ENCODE results near the gene NCK2. TPM values are rescaled to one million over a fixed set of nuclear protein-coding genes. Genes with fewer than 3 reads are reported as not detected.
A peak's percentile ranks its signal among the peaks of the same experiment; 100 is the strongest.

NCK2 gene
- total and polyA plus RNA-seq, 2 experiments from 2014 or later = 55.0 to 65.9 TPM

DNA sequence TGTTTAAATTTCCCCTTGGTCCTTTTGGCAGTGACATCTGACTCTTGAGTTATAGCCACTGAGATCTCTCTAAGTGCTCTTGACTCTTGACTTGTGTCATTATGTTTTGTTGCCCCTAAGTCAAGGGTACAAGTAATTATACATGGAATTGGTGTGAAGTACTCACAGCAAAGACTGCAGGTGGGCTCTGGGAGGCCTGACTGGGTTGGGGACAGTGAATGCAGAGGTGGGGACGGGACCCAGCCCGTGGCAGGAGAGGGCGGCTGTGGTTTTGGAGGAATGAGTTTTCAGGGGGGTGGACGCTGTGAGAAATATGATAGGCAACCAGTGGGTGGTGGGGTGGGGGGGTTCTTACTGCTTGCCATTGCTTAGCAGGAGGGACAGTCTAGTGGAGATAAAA is 97.8 kb downstream of the NCK2 start:
- DNase-seq (ENCODE audit: low read depth in 1 of 2, low spot score in 1 of 2) = peak in 1 of 2 donors; percentile 16

DNA sequence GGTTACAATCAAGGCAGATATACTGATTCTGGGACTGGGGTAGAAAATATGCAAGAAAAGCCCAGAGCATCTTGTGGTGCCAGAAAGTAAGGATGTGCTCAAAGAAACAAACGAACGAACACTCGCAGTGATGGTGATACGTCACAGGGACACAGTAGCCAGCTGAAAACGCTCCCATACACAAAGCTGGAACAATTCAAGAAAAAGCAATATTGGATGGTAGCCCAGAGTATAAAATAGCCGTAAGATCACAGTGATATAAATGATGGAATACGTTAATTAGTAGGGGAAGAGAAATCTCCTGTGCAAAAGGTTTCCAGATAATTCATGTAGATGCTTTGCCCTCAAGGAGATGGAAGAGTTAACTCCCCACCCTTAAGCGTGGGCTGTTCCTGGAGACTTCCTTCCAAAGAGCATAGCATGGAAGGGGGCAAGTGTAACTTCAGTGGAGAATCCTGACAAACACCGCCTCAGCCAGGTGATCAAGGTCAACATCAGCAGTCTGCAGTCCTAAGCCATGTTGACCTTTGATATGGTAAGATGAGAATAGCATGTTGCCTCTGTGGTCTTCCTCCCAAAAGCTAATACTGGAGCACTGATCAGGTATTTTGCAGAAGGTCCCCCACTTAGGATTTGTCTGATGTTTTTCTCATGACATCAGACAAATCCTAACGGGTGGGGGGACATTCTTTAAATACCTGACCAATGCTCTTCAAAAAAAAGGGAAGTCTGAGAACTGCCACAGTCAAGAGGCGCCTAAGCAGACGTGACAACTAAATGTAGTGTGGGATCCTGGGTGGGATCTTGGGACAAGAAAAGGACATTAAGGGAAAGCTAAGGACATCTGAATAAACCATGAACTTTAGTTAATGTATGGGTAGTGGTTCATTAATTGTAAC is 99.0 kb downstream of the NCK2 start:
- no peaks in the 10 kb centered on the region for H3K36me3 ChIP-seq
- no peak for DNase-seq (ENCODE audit: low read depth in 1 of 2, low spot score in 1 of 2)
- H3K27ac ChIP-seq = no peak overlapping the region
- TF ChIP-seq, protein P1, sequence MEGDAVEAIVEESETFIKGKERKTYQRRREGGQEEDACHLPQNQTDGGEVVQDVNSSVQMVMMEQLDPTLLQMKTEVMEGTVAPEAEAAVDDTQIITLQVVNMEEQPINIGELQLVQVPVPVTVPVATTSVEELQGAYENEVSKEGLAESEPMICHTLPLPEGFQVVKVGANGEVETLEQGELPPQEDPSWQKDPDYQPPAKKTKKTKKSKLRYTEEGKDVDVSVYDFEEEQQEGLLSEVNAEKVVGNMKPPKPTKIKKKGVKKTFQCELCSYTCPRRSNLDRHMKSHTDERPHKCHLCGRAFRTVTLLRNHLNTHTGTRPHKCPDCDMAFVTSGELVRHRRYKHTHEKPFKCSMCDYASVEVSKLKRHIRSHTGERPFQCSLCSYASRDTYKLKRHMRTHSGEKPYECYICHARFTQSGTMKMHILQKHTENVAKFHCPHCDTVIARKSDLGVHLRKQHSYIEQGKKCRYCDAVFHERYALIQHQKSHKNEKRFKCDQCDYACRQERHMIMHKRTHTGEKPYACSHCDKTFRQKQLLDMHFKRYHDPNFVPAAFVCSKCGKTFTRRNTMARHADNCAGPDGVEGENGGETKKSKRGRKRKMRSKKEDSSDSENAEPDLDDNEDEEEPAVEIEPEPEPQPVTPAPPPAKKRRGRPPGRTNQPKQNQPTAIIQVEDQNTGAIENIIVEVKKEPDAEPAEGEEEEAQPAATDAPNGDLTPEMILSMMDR (IDR thresholded peaks at IDR 0.05; ENCODE audit: low read depth, low read length) = no peak
- H3K4me1 ChIP-seq (ENCODE audit: low read depth) = no peaks in the 10 kb centered on the region
- no peak overlapping the region for H3K4me3 ChIP-seq
- no peaks in the 10 kb centered on the region for H3K27me3 ChIP-seq
- H3K9me3 ChIP-seq (ENCODE audit: low read depth) = no peaks in the 10 kb centered on the region

More for the DNA sequence above, 97.8 kb downstream of the NCK2 start:
- H3K27me3 ChIP-seq = no peaks in the 10 kb centered on the region
- H3K27ac ChIP-seq = no peak overlapping the region
- TF ChIP-seq, protein P1 (IDR thresholded peaks at IDR 0.05; ENCODE audit: low read depth, low read length) = no peak
- H3K36me3 ChIP-seq = no peaks in the 10 kb centered on the region
- H3K4me1 ChIP-seq (ENCODE audit: low read depth) = no peaks in the 10 kb centered on the region
- H3K9me3 ChIP-seq (ENCODE audit: low read depth) = no peaks in the 10 kb centered on the region
- no peak overlapping the region for H3K4me3 ChIP-seq

DNA sequence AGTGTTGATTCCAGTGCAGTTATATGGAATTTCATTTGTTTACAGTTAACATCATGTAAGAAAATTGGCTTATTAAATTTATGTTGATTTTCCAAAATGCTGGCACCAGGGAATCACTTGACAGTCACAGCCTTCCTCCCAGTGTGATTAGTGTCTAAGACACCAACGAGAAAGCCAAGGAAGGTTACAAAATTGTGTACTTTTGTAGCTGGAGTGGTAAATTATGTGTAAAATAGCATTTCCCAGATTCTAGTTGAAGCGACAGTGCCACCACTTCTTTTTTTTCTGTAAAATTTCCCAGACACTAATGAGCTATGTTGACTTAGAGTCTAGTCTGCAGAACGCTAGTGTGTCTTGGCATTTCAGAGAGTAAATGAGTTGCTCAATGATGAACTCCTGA is 101.3 kb downstream of the NCK2 start:
- Histone ChIP-seq H3K36me3 (no peaks in the 10 kb centered on the region), H3K4me3 (no peak overlapping the region), H3K9me3 (ENCODE audit: low read depth) (no peaks in the 10 kb centered on the region), H3K27me3 (no peaks in the 10 kb centered on the region), H3K27ac (no peak overlapping the region), H3K4me1 (ENCODE audit: low read depth) (no peaks in the 10 kb centered on the region)
- TF ChIP-seq, protein P1 (IDR thresholded peaks at IDR 0.05; ENCODE audit: low read depth, low read length) = no peak
- DNase-seq (ENCODE audit: low read depth in 1 of 2, low spot score in 1 of 2) = no peak

DNA sequence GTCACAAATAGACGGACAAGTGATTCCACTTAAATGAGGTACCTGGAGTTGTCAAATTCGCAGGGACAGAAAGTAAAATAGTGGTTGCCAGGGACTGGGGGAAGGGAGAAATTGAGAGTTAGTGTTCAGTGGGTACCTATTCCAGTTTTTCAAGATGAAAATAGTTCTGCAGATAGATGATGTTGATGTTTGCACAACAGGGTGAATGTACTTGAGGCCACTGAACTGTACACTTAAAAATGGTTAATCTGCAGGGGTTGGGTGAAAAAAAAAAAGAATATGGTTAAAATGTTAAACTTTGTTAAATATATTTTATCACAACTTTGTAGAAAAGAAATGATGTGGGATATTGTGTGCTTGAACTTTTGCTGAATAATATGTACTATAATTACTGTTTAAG is 102.3 kb downstream of the NCK2 start:
- no peaks in the 10 kb centered on the region for H3K36me3 ChIP-seq

DNA sequence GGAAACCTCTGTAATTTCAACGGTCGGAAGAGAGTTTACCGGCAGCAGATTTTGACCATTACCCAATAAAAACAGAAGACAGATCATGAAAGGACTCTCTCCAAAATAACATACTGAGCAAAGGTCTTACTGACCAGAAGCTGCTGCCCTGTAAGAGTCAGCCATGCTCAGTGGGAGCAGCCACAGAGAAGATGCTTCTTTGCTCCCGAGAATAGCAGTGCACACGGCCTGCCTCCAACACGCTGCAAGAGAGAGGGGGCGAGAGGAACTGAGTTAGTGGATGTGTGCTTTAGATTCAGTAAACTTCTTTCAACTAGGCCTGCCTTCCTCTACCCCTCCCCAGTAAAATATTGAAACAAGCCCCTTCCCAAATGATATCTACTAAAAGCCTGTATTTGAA is 103.7 kb downstream of the NCK2 start:
- TF ChIP-seq, protein P1 (IDR thresholded peaks at IDR 0.05; ENCODE audit: low read depth, low read length) = no peak

More for the DNA sequence above, 102.3 kb downstream of the NCK2 start:
- Histone ChIP-seq H3K4me3 (no peak overlapping the region), H3K27me3 (no peaks in the 10 kb centered on the region), H3K9me3 (ENCODE audit: low read depth) (no peaks in the 10 kb centered on the region), H3K4me1 (ENCODE audit: low read depth) (no peaks in the 10 kb centered on the region), H3K27ac (no peak overlapping the region)
- TF ChIP-seq, protein P1 (IDR thresholded peaks at IDR 0.05; ENCODE audit: low read depth, low read length) = no peak
- no peak for DNase-seq (ENCODE audit: low read depth in 1 of 2, low spot score in 1 of 2)

More for the DNA sequence above, 103.7 kb downstream of the NCK2 start:
- DNase-seq (ENCODE audit: low read depth in 1 of 2, low spot score in 1 of 2) = no peak
- Histone ChIP-seq H3K4me3 (no peak overlapping the region), H3K27ac (no peak overlapping the region), H3K9me3 (ENCODE audit: low read depth) (no peaks in the 10 kb centered on the region), H3K36me3 (no peaks in the 10 kb centered on the region), H3K4me1 (ENCODE audit: low read depth) (no peaks in the 10 kb centered on the region), H3K27me3 (no peaks in the 10 kb centered on the region)
